ENCODE measurements around the gene LELP1. TPM values are rescaled to one million over a fixed set of nuclear protein-coding genes. Genes with fewer than 3 reads are reported as not detected.

LELP1 gene
- total and polyA plus RNA-seq, 2 experiments from 2014 or later = not detected

GRCh38 chr1:153194331-153195050 lies 8.7 kb upstream of the LELP1 start:
- no peaks in the 10 kb centered on the region for H3K27me3 Mint-ChIP-seq (ENCODE audit: insufficient read depth, low read depth, poor library complexity)
- no peak overlapping the region for H3K27ac ChIP-seq (ENCODE audit: low read depth)
- no peak overlapping the region for H3K4me3 ChIP-seq
- H4K20me1 ChIP-seq (replicated peaks; ENCODE audit: insufficient read depth) = no peaks in the 10 kb centered on the region
- H3K36me3 Mint-ChIP-seq (ENCODE audit: low read depth) = no peaks in the 10 kb centered on the region; the same call in 2 of the 3 replicates
- H3K9me2 ChIP-seq (ENCODE audit: insufficient read depth) = 0 out of 2 replicates have a peak, but pooled peaks cover 4% of the 10 kb centered on the region
- no peak overlapping the region for H3K4me2 ChIP-seq
- no peak for TF ChIP-seq NANOG (IDR thresholded peaks at IDR 0.05; ENCODE audit: borderline replicate concordance)
- no peak for TF ChIP-seq EZH2 (IDR thresholded peaks at IDR 0.05; ENCODE audit: low read depth, unreplicated experiment)
- TF ChIP-seq EZH2phosphoT487 (IDR thresholded peaks at IDR 0.05; ENCODE audit: unreplicated experiment) = no peak
- no peak for TF ChIP-seq ZNF462 (CRISPR knock-in tag; IDR thresholded peaks at IDR 0.05)
- TF ChIP-seq REST (IDR thresholded peaks at IDR 0.05; ENCODE audit: unreplicated experiment) = no peak
- no peak for TF ChIP-seq STAT1 (IDR thresholded peaks at IDR 0.05; ENCODE audit: unreplicated experiment)
- no peak for TF ChIP-seq ZNF331 (CRISPR knock-in tag; IDR thresholded peaks at IDR 0.05; ENCODE audit: low read depth)
- TF ChIP-seq CTCF (conservative IDR thresholded peaks at IDR 0.05; ENCODE audit: low read depth in 2 of 2) = no peak
- no peak for TF ChIP-seq CREB1 (CRISPR knock-in tag; IDR thresholded peaks at IDR 0.05; ENCODE audit: low read depth)
- no peak overlapping the region for H3K27ac Mint-ChIP-seq
- H3F3A ChIP-seq (replicated peaks; ENCODE audit: low read depth) = no peaks in the 10 kb centered on the region
- ATAC-seq = no peak
- no peak overlapping the region for H2AFZ ChIP-seq
- peaks cover 6% of the 10 kb centered on the region; the same call in 2 of the 3 replicates for H3K4me1 Mint-ChIP-seq
- no peaks in the 10 kb centered on the region for H3K4me1 ChIP-seq (ENCODE audit: insufficient read depth)
- H3K36me3 ChIP-seq (ENCODE audit: insufficient read depth) = no peaks in the 10 kb centered on the region
- no peaks in the 10 kb centered on the region for H3K27me3 ChIP-seq (ENCODE audit: insufficient read depth)
- H3K9me3 Mint-ChIP-seq = peaks cover 9% of the 10 kb centered on the region
- H3K4me3 Mint-ChIP-seq = no peak overlapping the region
- H3K79me2 ChIP-seq (replicated peaks; ENCODE audit: insufficient read depth) = no peaks in the 10 kb centered on the region
- DNase-seq (ENCODE audit: low spot score) = no peak
